H1 (cell line): ENCODE results near the gene COL4A2. TPM values are rescaled to one million over a fixed set of nuclear protein-coding genes. Genes with fewer than 3 reads are reported as not detected.
A peak's percentile ranks its signal among the peaks of the same experiment; 100 is the strongest.

Experiments
- CTCF ChIA-PET: fragments of 300-600 bp; sonication (Branson Sonifier 250); formaldehyde crosslinking; loops from one replicate; lab custom pipeline; 2021; ENCODE audit not compliant: partially characterized antibody; lab: Charles Lee
- POLR2A ChIA-PET: fragments of 300-600 bp; sonication (Branson Sonifier 250); formaldehyde crosslinking; loops from one replicate; lab custom pipeline; 2021; ENCODE audit warnings: inconsistent platforms; ENCODE audit not compliant: partially characterized antibody; lab: Charles Lee
- DNase-seq, 2 experiments: peaks; one replicate each; pipeline versions ENCODE4 v3.0.0 to v3.0.0-alpha.2; 2010 to 2022; ENCODE audit warnings: low spot score in 2 of 2, low read depth in 1 of 2, mixed read lengths in 1 of 2
- FAIRE-seq: peaks from 2 replicates; lab custom pipeline; 2011; peaks lifted over from hg19 to GRCh38; lab: Jason Lieb, UNC
- H2AFZ ChIP-seq: 2 replicates; pipeline ENCODE4 v1.8.1; 2012; ENCODE audit warnings: low read length, inconsistent platforms
- H2AK5ac ChIP-seq: 2 replicates; pipeline ENCODE4 v1.6.1; 2013; ENCODE audit warnings: low read depth, low read length
- H2BK120ac ChIP-seq: replicated peaks from 2 replicates; pipeline ENCODE3; 2013; ENCODE audit warnings: low read depth, low read length, inconsistent platforms
- H2BK12ac ChIP-seq: 2 replicates; pipeline ENCODE4 v1.6.1; 2013; ENCODE audit warnings: low read depth, low read length
- H2BK15ac ChIP-seq: 2 replicates; pipeline ENCODE4 v1.6.1; 2013; ENCODE audit warnings: low read length
- H2BK20ac ChIP-seq: 2 replicates; pipeline ENCODE4 v1.6.1; 2013; ENCODE audit warnings: low read length
- H2BK5ac ChIP-seq: 2 replicates; pipeline ENCODE4 v1.6.1; 2013; ENCODE audit warnings: low read depth, low read length
- H3K14ac ChIP-seq: 2 replicates; pipeline ENCODE4 v1.6.1; 2013; ENCODE audit warnings: inconsistent platforms; ENCODE audit not compliant: insufficient read length
- H3K18ac ChIP-seq: 2 replicates; pipeline ENCODE4 v1.6.1; 2013; ENCODE audit warnings: low read length; ENCODE audit errors: extremely low read depth
- H3K23ac ChIP-seq: 2 replicates; pipeline ENCODE4 v1.6.1; 2013; ENCODE audit warnings: inconsistent platforms; ENCODE audit not compliant: insufficient read length
- H3K23me2 ChIP-seq: 2 replicates; pipeline ENCODE4 v1.6.1; 2013; ENCODE audit warnings: low read depth, low read length
- H3K27ac ChIP-seq: 2 replicates; pipeline ENCODE4 v1.6.1; 2011; ENCODE audit warnings: low read depth, low read length, inconsistent platforms
- H3K27me3 ChIP-seq, 4 experiments: replicated peaks in 1 of 4; 1 replicate in 1 of 4; 2 replicates in 3 of 4; pipeline versions ENCODE4 v1.6.1 to v1.8.1; 2011 to 2013; ENCODE audit warnings: low read length in 3 of 4, mild to moderate bottlenecking in 3 of 4, inconsistent platforms in 2 of 4, mixed read lengths in 2 of 4, moderate library complexity in 1 of 4; ENCODE audit not compliant: control insufficient read depth in 3 of 4, insufficient read depth in 3 of 4; ENCODE audit errors: extremely low read depth in 1 of 4
- H3K36me3 ChIP-seq, 4 experiments: 2 replicates each; pipeline versions ENCODE4 v1.6.1 to v1.8.1; 2011 to 2013; ENCODE audit warnings: mild to moderate bottlenecking in 4 of 4, low read length in 3 of 4, moderate library complexity in 2 of 4, control low read depth in 1 of 4, inconsistent platforms in 1 of 4; ENCODE audit not compliant: insufficient read depth in 4 of 4, control insufficient read depth in 2 of 4
- H3K4ac ChIP-seq: replicated peaks from 2 replicates; pipeline ENCODE3; 2013; ENCODE audit warnings: low read length, low read depth, mixed read lengths, inconsistent platforms; ENCODE audit not compliant: insufficient read length
- H3K4me1 ChIP-seq, 4 experiments: replicated peaks in 1 of 4; 1 replicate in 1 of 4; 2 replicates in 3 of 4; pipeline versions ENCODE4 v1.6.1 to v1.8.1; 2011 to 2013; ENCODE audit warnings: low read length in 3 of 4, inconsistent platforms in 2 of 4, mixed read lengths in 1 of 4; ENCODE audit not compliant: insufficient read depth in 4 of 4, control insufficient read depth in 3 of 4
- H3K4me2 ChIP-seq, 2 experiments: 2 replicates each; pipeline versions ENCODE4 v1.6.1 to v1.8.1; 2011 to 2013; ENCODE audit warnings: low read depth in 2 of 2, low read length in 2 of 2, control low read depth in 1 of 2, inconsistent platforms in 1 of 2, mild to moderate bottlenecking in 1 of 2; ENCODE audit not compliant: insufficient read depth in 1 of 2
- H3K4me3 ChIP-seq, 4 experiments: fragments of 200-600, 300-600 bp in 1 of 4; sonication (generic), shearing (Covaris generic), sonication (Bioruptor Twin) in 1 of 4; 2 replicates each; pipeline versions ENCODE4 v1.5.1 to v1.8.1; 2011 to 2016; ENCODE audit warnings: low read length in 4 of 4, low read depth in 3 of 4, control low read depth in 2 of 4, inconsistent platforms in 2 of 4, mild to moderate bottlenecking in 2 of 4, mixed read lengths in 1 of 4, moderate library complexity in 1 of 4; ENCODE audit not compliant: insufficient read depth in 2 of 4; ENCODE audit errors: extremely low read depth in 1 of 4
- H3K56ac ChIP-seq: replicated peaks from 2 replicates; pipeline ENCODE3; 2013; ENCODE audit warnings: low read depth, mild to moderate bottlenecking, mixed read lengths, low read length, inconsistent platforms; ENCODE audit not compliant: insufficient read length
- H3K79me1 ChIP-seq: 2 replicates; pipeline ENCODE4 v1.6.1; 2013; ENCODE audit warnings: low read depth, low read length, control low read depth
- H3K79me2 ChIP-seq, 2 experiments: 2 replicates each; pipeline versions ENCODE4 v1.6.1 to v1.8.1; 2012 to 2013; ENCODE audit warnings: low read length in 2 of 2, mild to moderate bottlenecking in 2 of 2, inconsistent platforms in 1 of 2; ENCODE audit not compliant: insufficient read depth in 2 of 2, control insufficient read depth in 1 of 2
- H3K9ac ChIP-seq, 4 experiments: replicated peaks in 1 of 4; 1 replicate in 1 of 4; 2 replicates in 3 of 4; pipeline versions ENCODE4 v1.6.1 to v1.8.1; 2011 to 2013; ENCODE audit warnings: low read depth in 3 of 4, low read length in 3 of 4, control low read depth in 2 of 4, mild to moderate bottlenecking in 2 of 4, moderate library complexity in 2 of 4, inconsistent platforms in 1 of 4; ENCODE audit errors: extremely low read depth in 1 of 4
- H3K9me3 ChIP-seq, 2 experiments: 2 replicates each; pipeline versions ENCODE4 v1.6.1 to v1.8.1; 2012 to 2013; ENCODE audit warnings: mild to moderate bottlenecking in 2 of 2, moderate library complexity in 2 of 2, control low read depth in 1 of 2, inconsistent platforms in 1 of 2, low read depth in 1 of 2, low read length in 1 of 2, mixed read lengths in 1 of 2; ENCODE audit not compliant: insufficient read depth in 2 of 2
- H4K20me1 ChIP-seq, 2 experiments: replicated peaks in 1 of 2; 2 replicates each; pipeline versions ENCODE3 to v1.8.1; 2011 to 2013; ENCODE audit warnings: inconsistent platforms in 2 of 2, low read length in 2 of 2, mild to moderate bottlenecking in 1 of 2; ENCODE audit not compliant: insufficient read depth in 2 of 2, control insufficient read depth in 1 of 2
- H4K5ac ChIP-seq: 2 replicates; pipeline ENCODE4 v1.6.1; 2013; ENCODE audit warnings: low read length, low read depth, mixed read lengths, inconsistent platforms; ENCODE audit not compliant: insufficient read length
- H4K8ac ChIP-seq: 2 replicates; pipeline ENCODE4 v1.8.0; 2013; ENCODE audit warnings: mild to moderate bottlenecking, moderate library complexity, low read length, inconsistent platforms; ENCODE audit not compliant: insufficient read depth; ENCODE audit errors: extremely low read depth
- H4K91ac ChIP-seq: replicated peaks from 2 replicates; pipeline ENCODE3; 2013; ENCODE audit warnings: low read length, mixed read lengths, inconsistent platforms; ENCODE audit not compliant: insufficient read length
- CHD1 ChIP-seq: IDR thresholded peaks from 2 replicates; pipeline ENCODE4 v1.6.1; 2012; ENCODE audit warnings: low read depth, low read length, improper control_type of control experiment
- CREB1 ChIP-seq: IDR thresholded peaks from 2 replicates; pipeline ENCODE4 v1.6.1; 2012; ENCODE audit warnings: inconsistent platforms
- EP300 ChIP-seq, 2 experiments: IDR thresholded peaks; 1 replicate in 1 of 2; 2 replicates in 1 of 2; pipeline ENCODE4 v1.6.1; 2011 to 2012; ENCODE audit warnings: low read depth in 2 of 2, low read length in 2 of 2, mild to moderate bottlenecking in 2 of 2, borderline replicate concordance in 1 of 2, inconsistent platforms in 1 of 2, moderate library complexity in 1 of 2
- JUN ChIP-seq: IDR thresholded peaks from 2 replicates; pipeline ENCODE4 v1.6.1; 2011; ENCODE audit warnings: low read depth, mild to moderate bottlenecking, improper control_type of control experiment, low read length
- POLR2AphosphoS5 ChIP-seq: IDR thresholded peaks from 2 replicates; pipeline ENCODE4 v1.6.1; 2011; ENCODE audit warnings: low read depth, low read length
- RFX5 ChIP-seq: IDR thresholded peaks from 2 replicates; pipeline ENCODE4 v1.6.1; 2011; ENCODE audit warnings: low read depth, low read length, improper control_type of control experiment, borderline replicate concordance
- SIN3A ChIP-seq, 2 experiments: IDR thresholded peaks in 1 of 2; conservative IDR thresholded peaks in 1 of 2; 2 replicates each; pipeline ENCODE4 v1.6.1; 2011 to 2012; ENCODE audit warnings: low read length in 2 of 2, improper control_type of control experiment in 1 of 2, low read depth in 1 of 2, mild to moderate bottlenecking in 1 of 2
- SP1 ChIP-seq: IDR thresholded peaks from 2 replicates; pipeline ENCODE4 v1.6.1; 2011; ENCODE audit warnings: low read depth, low read length
- SUZ12 ChIP-seq: fragments of 200-600 bp; sonication (generic); IDR thresholded peaks from 2 replicates; pipeline ENCODE4 v1.6.1; 2012; ENCODE audit warnings: mild to moderate bottlenecking, inconsistent platforms, low read length, moderate library complexity, mixed read lengths
- YY1 ChIP-seq: IDR thresholded peaks from 2 replicates; pipeline ENCODE4 v1.6.1; 2011; ENCODE audit warnings: low read depth, mild to moderate bottlenecking, low read length
- ZNF274 ChIP-seq: IDR thresholded peaks from 2 replicates; pipeline ENCODE4 v1.7.0; 2012; ENCODE audit warnings: low read length, borderline replicate concordance; ENCODE audit errors: extremely low read depth
- WGBS, 2 experiments: shearing (Covaris generic) in 1 of 2; methylation state at CpG; one replicate each; pipeline versions ENCODE4 v1.1.6 to v1.1.7; 2013 to 2015; ENCODE audit warnings: low lambda C conversion rate in 2 of 2, mixed read lengths in 2 of 2, inconsistent platforms in 1 of 2, low coverage in 1 of 2, missing lambda C conversion rate in 1 of 2; ENCODE audit not compliant: insufficient replicate concordance in 2 of 2, insufficient coverage in 1 of 2, insufficient read length in 1 of 2; ENCODE audit errors: extremely low coverage in 1 of 2, missing lambda C conversion rate in 1 of 2; 5-methylcytosine and 5-hydroxymethylcytosine counted together
- polyA plus RNA-seq, 7 experiments: library from polyadenylated mRNA; depleted of rRNA in 3 of 7; stranded (reverse) in 5 of 7; unstranded in 2 of 7; fragments of >200 nt in 5 of 7; fragments of 200-250 nt in 2 of 7; gene quantifications; 1 replicate in 5 of 7; 2 replicates in 1 of 7; 4 replicates in 1 of 7; pipeline versions ENCODE4 v1.2.1 to v1.2.3, GENCODE V29; 2011 to 2013; ENCODE audit warnings: missing spikeins in 2 of 7, mixed read lengths in 2 of 7
- total RNA-seq: library from RNA; stranded (reverse); fragmentation: NEBNext Ultra II Directional; extraction: Animal tissue kit (Norgen Biotek cat#: 25700); gene quantifications from 2 replicates; pipeline ENCODE4 v1.2.1, GENCODE V29; 2021

COL4A2 gene
- total and polyA plus RNA-seq, 2 of the 8 experiments (the other 6 are each of a cell fraction or from before 2014, with no cell fraction given): 80.4 to 87.3 TPM

GRCh38 chr13:110554227-110554836, 247.2 kb downstream of the COL4A2 start:
- Histone ChIP-seq H3K14ac (no peak overlapping the region), H2BK20ac (no peak overlapping the region), H3K23me2 (no peaks in the 10 kb centered on the region), H3K79me1 (peaks cover 33% of the 10 kb centered on the region), H3K27ac (no peak overlapping the region), H2BK12ac (no peak overlapping the region), H2BK15ac (no peak overlapping the region), H2BK120ac (no peak overlapping the region), H4K5ac (no peak overlapping the region), H3K4me2 (no peak overlapping the region), H4K91ac (no peak overlapping the region), H3K18ac (no peak overlapping the region), H3K9ac (no peak overlapping the region), H3K36me3 (no peaks in the 10 kb centered on the region; a peak in 3 of 8 replicates), H2BK5ac (no peak overlapping the region; the same call in 1 of the 2 replicates), H2AFZ (no peak overlapping the region), H2AK5ac (0 out of 2 replicates have a peak overlapping the region, but pooled peaks have one; percentile 8), H3K56ac (no peak overlapping the region), H3K4me1 (peaks cover 0 to 5% (median 1%) of the 10 kb centered on the region in 4 experiments; a peak in 1 of 7 replicates), H3K4me3 (no peak overlapping the region), H3K27me3 (no peaks in the 10 kb centered on the region), H4K20me1 (peaks cover 0 to 7% of the 10 kb centered on the region in 2 experiments), H4K8ac (peak overlapping the region; percentile 76; the same call in 1 of the 2 replicates), H3K4ac (no peak overlapping the region), H3K9me3 (no peaks in the 10 kb centered on the region), H3K23ac (no peak overlapping the region), H3K79me2 (peaks cover 7 to 63% of the 10 kb centered on the region in 2 experiments)
- no peak for DNase-seq
- ChIA-PET CTCF (interaction anchor here (1.1 to 2.7 kb wide), 5 partner anchors 10 to 99 kb away, joined by 3 to 9 read pairs (median 4); no protein-coding TSS in a partner anchor), POLR2A (interaction anchor here (0.9 to 1.9 kb wide), 4 partner anchors 14 to 293 kb away, joined by 3 to 8 read pairs (median 3); no protein-coding TSS in a partner anchor)
- no peak for FAIRE-seq
- 91% methylated on average over 7 of the region's 8 CpGs; no CpG with 5 or more reads in 1 of the 2 experiments for WGBS, 2 experiments
- TF ChIP-seq RFX5: no peak
- no peak for TF ChIP-seq POLR2AphosphoS5
- no peak for TF ChIP-seq JUN
- no peak for TF ChIP-seq SP1
- TF ChIP-seq EP300 (IDR thresholded peaks at IDR 0.05; ENCODE audit: borderline replicate concordance in 1 of 2, low read depth in 2 of 2, low read length in 2 of 2): no peak
- TF ChIP-seq ZNF274: no peak
- no peak for TF ChIP-seq SUZ12
- no peak for TF ChIP-seq CREB1
- no peak for TF ChIP-seq YY1
- no peak for TF ChIP-seq CHD1
- TF ChIP-seq SIN3A (conservative IDR thresholded peaks at IDR 0.05 in 1 of 2, IDR thresholded peaks at IDR 0.05 in 1 of 2; ENCODE audit: low read depth in 1 of 2, low read length in 2 of 2): no peak
